ENCODE measurements around the gene DTNBP1.

The DTNBP1 gene

DNA sequence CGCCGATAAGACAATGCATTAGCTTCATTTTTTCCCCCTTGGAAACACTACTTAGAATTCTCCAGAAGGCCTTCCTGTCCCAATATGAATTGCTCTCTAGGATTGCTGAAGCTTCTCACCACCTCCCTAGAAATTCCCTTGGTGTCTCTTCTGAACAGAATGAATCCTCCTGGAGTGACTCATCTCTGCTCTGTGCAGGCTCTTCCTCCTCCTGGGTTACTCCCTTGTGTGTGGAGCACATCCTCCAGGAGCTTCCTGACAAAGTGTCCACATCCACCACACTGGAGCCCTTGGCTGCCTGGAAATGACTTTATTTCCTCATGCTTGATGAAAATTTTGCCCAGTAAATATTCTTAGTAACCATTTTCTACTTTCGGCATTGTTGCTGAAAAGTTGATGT is 54.4 kb downstream of the DTNBP1 start:
- TF ChIP-seq, protein P1, sequence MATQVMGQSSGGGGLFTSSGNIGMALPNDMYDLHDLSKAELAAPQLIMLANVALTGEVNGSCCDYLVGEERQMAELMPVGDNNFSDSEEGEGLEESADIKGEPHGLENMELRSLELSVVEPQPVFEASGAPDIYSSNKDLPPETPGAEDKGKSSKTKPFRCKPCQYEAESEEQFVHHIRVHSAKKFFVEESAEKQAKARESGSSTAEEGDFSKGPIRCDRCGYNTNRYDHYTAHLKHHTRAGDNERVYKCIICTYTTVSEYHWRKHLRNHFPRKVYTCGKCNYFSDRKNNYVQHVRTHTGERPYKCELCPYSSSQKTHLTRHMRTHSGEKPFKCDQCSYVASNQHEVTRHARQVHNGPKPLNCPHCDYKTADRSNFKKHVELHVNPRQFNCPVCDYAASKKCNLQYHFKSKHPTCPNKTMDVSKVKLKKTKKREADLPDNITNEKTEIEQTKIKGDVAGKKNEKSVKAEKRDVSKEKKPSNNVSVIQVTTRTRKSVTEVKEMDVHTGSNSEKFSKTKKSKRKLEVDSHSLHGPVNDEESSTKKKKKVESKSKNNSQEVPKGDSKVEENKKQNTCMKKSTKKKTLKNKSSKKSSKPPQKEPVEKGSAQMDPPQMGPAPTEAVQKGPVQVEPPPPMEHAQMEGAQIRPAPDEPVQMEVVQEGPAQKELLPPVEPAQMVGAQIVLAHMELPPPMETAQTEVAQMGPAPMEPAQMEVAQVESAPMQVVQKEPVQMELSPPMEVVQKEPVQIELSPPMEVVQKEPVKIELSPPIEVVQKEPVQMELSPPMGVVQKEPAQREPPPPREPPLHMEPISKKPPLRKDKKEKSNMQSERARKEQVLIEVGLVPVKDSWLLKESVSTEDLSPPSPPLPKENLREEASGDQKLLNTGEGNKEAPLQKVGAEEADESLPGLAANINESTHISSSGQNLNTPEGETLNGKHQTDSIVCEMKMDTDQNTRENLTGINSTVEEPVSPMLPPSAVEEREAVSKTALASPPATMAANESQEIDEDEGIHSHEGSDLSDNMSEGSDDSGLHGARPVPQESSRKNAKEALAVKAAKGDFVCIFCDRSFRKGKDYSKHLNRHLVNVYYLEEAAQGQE (IDR thresholded peaks at IDR 0.05; ENCODE audit: insufficient read depth in 1 of 2, low read depth in 2 of 2, low read length in 2 of 2): no peak
- no peak for TF ChIP-seq TAF1 (IDR thresholded peaks at IDR 0.05; ENCODE audit: borderline replicate concordance, insufficient read depth, low read length)
- TF ChIP-seq FOXP2 (optimal IDR thresholded peaks at IDR 0.05; ENCODE audit: borderline replicate concordance, extremely low read depth, extremely low read length, insufficient read depth): no peak
- no peak for TF ChIP-seq SIN3A (IDR thresholded peaks at IDR 0.05; ENCODE audit: borderline replicate concordance, insufficient read depth, low read length)
- TF ChIP-seq POLR2AphosphoS5 (IDR thresholded peaks at IDR 0.05; ENCODE audit: low read depth, low read length): no peak

DNA sequence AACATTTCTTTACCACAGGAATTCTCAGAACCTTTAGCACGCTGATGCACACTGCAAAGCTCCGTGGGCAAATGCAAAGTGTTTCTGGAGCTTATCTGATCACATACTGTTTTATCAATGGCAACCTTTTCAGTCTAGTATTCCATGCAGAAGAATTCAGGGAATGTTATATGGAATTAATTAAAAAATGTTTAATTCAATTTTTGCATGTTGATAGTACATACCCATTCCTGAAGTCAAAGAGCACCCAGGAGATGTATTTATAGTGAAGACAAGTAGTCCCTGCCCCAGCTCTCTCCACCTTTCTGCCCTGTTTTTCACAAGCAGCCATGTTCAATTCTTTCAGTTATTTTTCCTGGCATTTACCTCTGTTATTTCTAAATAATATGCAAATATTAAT is 55.2 kb downstream of the DTNBP1 start:
- TF ChIP-seq, protein P1 (IDR thresholded peaks at IDR 0.05; ENCODE audit: insufficient read depth in 1 of 2, low read depth in 2 of 2, low read length in 2 of 2): no peak
- TF ChIP-seq SIN3A (IDR thresholded peaks at IDR 0.05; ENCODE audit: borderline replicate concordance, insufficient read depth, low read length) (no peak), POLR2AphosphoS5 (IDR thresholded peaks at IDR 0.05; ENCODE audit: low read depth, low read length) (no peak), FOXP2 (optimal IDR thresholded peaks at IDR 0.05; ENCODE audit: borderline replicate concordance, extremely low read depth, extremely low read length, insufficient read depth) (no peak), TAF1 (IDR thresholded peaks at IDR 0.05; ENCODE audit: borderline replicate concordance, insufficient read depth, low read length) (no peak)

DNA sequence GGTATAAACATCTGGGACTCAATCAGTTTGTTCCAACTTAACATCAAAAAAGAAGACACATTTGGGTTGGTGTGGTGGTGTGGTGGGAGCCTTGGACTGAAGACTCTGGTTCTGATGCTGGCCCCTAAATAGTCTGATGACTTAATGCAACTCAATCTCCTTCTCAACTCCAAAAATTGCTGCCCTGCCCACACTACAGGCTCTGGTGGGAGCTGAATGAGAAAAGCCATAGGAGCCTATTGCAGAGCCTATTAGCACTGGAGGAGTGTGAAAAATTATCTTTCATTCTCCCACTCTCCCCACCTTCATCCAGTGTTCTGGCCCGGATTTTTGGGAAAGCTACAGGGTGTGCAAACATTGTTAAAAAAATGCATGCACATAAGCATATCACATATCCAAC is 56.5 kb downstream of the DTNBP1 start:
- no peak for TF ChIP-seq TAF1 (IDR thresholded peaks at IDR 0.05; ENCODE audit: borderline replicate concordance, insufficient read depth, low read length)
- TF ChIP-seq, protein P1 (IDR thresholded peaks at IDR 0.05; ENCODE audit: insufficient read depth in 1 of 2, low read depth in 2 of 2, low read length in 2 of 2): no peak
- no peak for TF ChIP-seq POLR2AphosphoS5 (IDR thresholded peaks at IDR 0.05; ENCODE audit: low read depth, low read length)
- no peak for TF ChIP-seq FOXP2 (optimal IDR thresholded peaks at IDR 0.05; ENCODE audit: borderline replicate concordance, extremely low read depth, extremely low read length, insufficient read depth)
- no peak for TF ChIP-seq SIN3A (IDR thresholded peaks at IDR 0.05; ENCODE audit: borderline replicate concordance, insufficient read depth, low read length)

DNA sequence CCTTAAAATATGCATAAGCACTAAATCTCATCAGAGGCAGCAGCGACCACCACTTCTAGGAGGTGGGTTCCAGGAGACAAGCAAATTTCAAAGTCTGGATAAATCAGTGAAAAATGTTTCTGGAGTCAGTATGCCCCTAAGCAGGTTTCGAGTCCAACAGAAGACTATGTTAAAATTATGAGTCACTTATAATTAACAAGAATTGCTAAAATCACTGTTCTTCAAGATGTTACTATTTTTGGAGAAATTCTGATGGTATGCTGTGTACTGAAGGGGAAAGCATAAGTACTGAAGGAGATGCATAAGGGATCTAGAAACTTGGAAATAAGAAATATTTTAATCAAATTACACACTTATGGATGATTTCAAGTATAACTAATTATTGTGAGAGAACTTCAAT is 58.0 kb downstream of the DTNBP1 start:
- TF ChIP-seq, protein P1 (IDR thresholded peaks at IDR 0.05; ENCODE audit: insufficient read depth in 1 of 2, low read depth in 2 of 2, low read length in 2 of 2): no peak
- TF ChIP-seq POLR2AphosphoS5 (IDR thresholded peaks at IDR 0.05; ENCODE audit: low read depth, low read length): no peak
- no peak for TF ChIP-seq FOXP2 (optimal IDR thresholded peaks at IDR 0.05; ENCODE audit: borderline replicate concordance, extremely low read depth, extremely low read length, insufficient read depth)
- TF ChIP-seq TAF1 (IDR thresholded peaks at IDR 0.05; ENCODE audit: borderline replicate concordance, insufficient read depth, low read length): no peak
- no peak for TF ChIP-seq SIN3A (IDR thresholded peaks at IDR 0.05; ENCODE audit: borderline replicate concordance, insufficient read depth, low read length)

DNA sequence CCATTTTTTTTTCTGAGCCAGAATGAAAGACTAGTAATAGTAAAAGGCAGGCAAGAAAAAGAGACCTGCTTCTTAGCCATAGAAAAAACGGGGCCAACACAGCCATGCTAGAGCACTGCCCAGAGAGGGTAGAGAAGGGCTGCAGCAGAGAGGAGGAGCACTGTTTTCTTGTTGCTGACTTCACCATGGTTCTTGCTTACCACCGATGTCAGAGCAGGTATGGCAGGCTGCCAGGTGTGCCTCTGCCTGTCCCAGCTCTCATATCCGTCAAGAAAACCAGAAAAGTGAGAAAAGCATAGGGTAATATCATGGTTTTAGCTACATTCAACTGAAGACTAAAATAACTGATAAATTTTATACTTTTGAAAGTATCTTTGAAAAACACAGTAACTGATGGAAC is 60.7 kb downstream of the DTNBP1 start:
- TF ChIP-seq SIN3A (IDR thresholded peaks at IDR 0.05; ENCODE audit: borderline replicate concordance, insufficient read depth, low read length) (no peak), TAF1 (IDR thresholded peaks at IDR 0.05; ENCODE audit: borderline replicate concordance, insufficient read depth, low read length) (no peak), FOXP2 (optimal IDR thresholded peaks at IDR 0.05; ENCODE audit: borderline replicate concordance, extremely low read depth, extremely low read length, insufficient read depth) (no peak), POLR2AphosphoS5 (IDR thresholded peaks at IDR 0.05; ENCODE audit: low read depth, low read length) (no peak)
- TF ChIP-seq, protein P1 (IDR thresholded peaks at IDR 0.05; ENCODE audit: insufficient read depth in 1 of 2, low read depth in 2 of 2, low read length in 2 of 2): no peak

Data from PFSK-1 (cell line).